Activated effector memory CD4-positive, alpha-beta T cell treated with Interleukin-2 at 50 U/mL for 16 hours (primary cell): ENCODE data around the gene UBL4A.

ENCODE experiments used
- DNase-seq: peaks from one replicate; pipeline ENCODE4 v3.0.0-alpha.2; 2020

The UBL4A gene

GRCh38 chrX:154436983-154437752 lies 49.2 kb downstream of the UBL4A start, which contains the start of gene GDI1:
GDI1 (plus strand) TSS chrX:154437154; CDS start chrX:154437255, 101 bp downstream.
- no peak for DNase-seq

GRCh38 chrX:154436374-154436982 lies 49.9 kb downstream of the UBL4A start:
- peak; percentile 46 for DNase-seq

GRCh38 chrX:154435171-154435733 lies 51.2 kb downstream of the UBL4A start:
- DNase-seq = no peak

- DNase-seq = no peak
These were observed 51.8 kb downstream of the UBL4A start for GRCh38 chrX:154434394-154435168.
